GM13977 (cell line): ENCODE measurements around the gene ZNF90.
"Not testable (repeated sequence)": the region's sequence is repeated elsewhere in the genome, so short reads cannot be mapped to it uniquely, and the experiment has no call there.

Experiments
- DNase-seq: peaks from one replicate; pipeline ENCODE4 v3.0.0; 2012; ENCODE audit warnings: low spot score
- CTCF ChIP-seq: IDR thresholded peaks from 2 replicates; pipeline ENCODE4 v1.5.1; 2012; ENCODE audit warnings: mild to moderate bottlenecking, control low read depth; ENCODE audit not compliant: insufficient read depth; ENCODE audit errors: extremely low read depth, missing control alignments
- in situ Hi-C: fragments of 300-500 bp; cut with MboI; formaldehyde crosslinking; loops from one replicate; pipeline ENCODE4 v1.12.0; 2022; ENCODE audit warnings: low sequenced_read_pairs, low pct_unique_long_range_greater_than_20kb, mixed read lengths, inconsistent platforms; ENCODE audit not compliant: unreplicated experiment

ZNF90 gene

GRCh38 chr19:20072936-20073335 lies 4.9 kb upstream of the ZNF90 start:
- DNase-seq, result no peak
- no peak for TF ChIP-seq CTCF
- in situ Hi-C loops, result no loop called here

GRCh38 chr19:20078581-20079031 lies 806 bp downstream of the ZNF90 start:
- DNase-seq, result no peak
- no peak for TF ChIP-seq CTCF
- in situ Hi-C loops, result no loop called here

GRCh38 chr19:20079476-20079875 lies 1.7 kb downstream of the ZNF90 start:
- no peak for DNase-seq
- in situ Hi-C loops, result no loop called here
- no peak for TF ChIP-seq CTCF

- TF ChIP-seq CTCF, result no peak
- DNase-seq, result no peak
- in situ Hi-C loops, result no loop called here
Measured at GRCh38 chr19:20080656-20081055, 2.9 kb downstream of the ZNF90 start.

- DNase-seq, in situ Hi-C loops: not testable (repeated sequence)
Measured at GRCh38 chr19:20082232-20082833, 4.5 kb downstream of the ZNF90 start.

GRCh38 chr19:20082876-20083275 lies 5.1 kb downstream of the ZNF90 start:
- DNase-seq, in situ Hi-C loops: not testable (repeated sequence)

GRCh38 chr19:20102097-20102496 lies 24.3 kb downstream of the ZNF90 start:
- no peak for TF ChIP-seq CTCF
- in situ Hi-C loops, result no loop called here
- DNase-seq, result no peak
